Measurements from ENCODE around the gene TTLL4.

Gene TTLL4

DNA sequence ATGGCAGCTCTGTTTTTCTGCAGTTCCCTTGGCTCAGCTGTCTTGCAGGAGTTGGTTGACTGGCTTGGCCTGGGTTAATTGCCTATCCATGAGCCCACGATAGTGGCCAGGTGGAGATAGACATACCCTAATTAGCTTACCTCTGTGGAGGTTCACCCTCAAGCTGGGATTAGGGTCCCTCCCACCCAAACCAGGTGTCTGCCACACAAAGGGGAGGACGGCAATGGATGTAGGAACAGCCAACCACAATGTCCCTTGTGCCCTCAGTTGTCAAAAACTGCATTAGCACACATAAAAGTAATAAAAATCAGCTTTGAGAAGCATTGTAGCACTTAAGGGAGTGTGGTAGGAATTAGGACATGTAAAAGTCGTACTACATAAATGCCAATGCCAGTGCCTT lies 75.5 kb downstream of the TTLL4 start:
- no peak for DNase-seq

DNA sequence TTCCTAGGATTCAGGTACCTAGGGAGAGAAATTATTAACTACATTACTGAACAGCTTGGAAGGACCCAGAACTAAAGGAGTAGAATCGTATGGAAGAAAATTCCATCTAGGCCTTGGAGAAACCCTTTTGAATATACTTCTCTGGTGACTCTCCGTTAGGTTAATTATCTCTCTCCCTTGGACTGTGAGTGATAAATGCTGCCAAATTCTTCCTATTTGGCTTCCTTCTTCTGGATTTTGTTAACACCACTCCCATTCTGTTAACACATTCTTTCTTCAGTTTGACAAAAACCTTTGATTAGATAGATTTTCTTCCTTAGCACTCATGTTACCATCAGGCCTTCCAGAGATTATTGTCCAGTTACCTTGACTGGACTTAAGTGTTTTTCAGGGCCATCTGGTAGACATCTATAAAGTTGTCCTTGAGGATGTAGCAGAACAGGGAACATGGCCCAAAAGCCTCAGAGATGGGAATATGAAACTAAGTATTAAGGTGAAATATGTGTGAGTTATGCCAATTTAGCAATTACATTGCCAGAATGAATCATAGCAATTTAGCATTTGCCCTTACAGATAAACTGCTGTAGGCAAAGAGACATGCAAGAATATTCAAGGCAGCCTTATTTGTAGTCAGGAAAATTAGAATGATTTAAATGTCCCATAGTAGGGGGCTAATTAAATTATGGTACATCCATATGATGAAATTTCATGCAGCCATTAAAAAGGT lies 78.1 kb downstream of the TTLL4 start:
- no peak for DNase-seq

DNA sequence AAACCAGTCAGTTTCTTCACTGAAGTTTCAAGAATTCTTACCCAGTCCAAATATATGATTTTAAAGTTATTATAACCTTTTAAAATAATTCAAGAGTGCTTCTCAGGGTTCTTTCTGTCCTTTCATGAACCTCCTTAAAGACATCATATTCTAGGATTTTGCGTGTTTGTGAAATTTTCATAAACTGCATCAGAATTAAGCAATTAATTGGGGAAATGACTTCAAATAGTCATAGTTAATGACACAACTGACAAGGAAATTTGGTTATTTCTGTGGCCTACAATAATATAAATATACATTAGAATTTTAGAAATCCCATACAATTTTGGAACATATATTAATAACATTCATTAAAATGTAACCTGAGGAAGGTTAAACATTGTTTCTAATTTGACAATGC lies 81.8 kb downstream of the TTLL4 start:
- DNase-seq = no peak

DNA sequence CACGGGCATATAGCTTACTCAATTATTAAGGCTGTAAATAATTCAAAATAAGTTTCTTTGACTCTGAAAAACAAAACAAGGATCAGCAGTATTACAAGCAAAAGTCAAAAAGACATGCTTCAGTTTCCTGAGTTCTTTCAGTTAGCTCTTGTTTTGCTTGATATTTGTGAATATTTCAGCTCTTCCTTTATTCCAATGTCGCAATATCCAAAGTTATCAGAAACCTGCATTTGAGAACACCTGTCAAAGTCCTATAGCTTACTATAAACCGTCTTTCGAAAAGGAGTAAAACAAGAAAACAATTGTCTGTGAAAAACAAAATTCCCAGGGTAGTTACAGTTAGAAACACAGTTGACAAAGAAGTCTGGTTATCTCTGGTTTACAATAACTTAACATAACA lies 86.1 kb downstream of the TTLL4 start:
- no peak for DNase-seq

DNA sequence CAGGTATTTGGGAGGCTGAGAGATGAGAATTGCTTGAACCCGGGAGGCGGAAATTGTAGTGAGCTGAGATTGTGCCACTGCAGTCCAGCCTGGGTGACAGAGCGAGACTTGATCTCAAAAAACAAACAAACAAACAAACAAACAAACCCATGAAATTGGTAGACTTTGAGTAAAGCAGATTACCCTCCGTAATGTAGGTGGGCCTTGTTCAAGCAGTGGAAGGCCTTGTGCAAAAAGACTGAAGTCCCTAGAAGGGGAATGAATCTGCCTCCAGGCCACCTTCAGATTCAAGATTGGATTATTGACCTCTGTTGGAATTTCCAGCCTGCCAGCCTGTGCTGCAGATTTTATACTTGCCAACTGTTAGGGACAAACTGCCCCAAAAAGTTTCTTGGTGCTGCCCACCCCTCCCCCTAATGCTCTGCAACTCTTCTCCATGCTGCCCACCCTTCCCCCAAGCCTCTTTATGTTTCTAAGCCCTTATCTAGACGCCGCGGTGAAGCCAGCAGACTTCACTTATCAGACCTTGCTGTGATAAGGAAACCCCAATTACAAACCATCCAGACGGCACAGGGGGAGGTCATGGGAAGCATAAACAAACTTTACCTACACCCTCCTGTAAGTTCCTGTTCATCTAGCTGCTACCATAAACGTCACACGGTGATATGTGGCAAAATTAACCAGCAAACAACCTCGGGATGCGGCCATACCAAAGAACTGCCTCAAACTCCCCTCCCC lies 88.3 kb downstream of the TTLL4 start:
- peak; percentile 64 for DNase-seq

DNA sequence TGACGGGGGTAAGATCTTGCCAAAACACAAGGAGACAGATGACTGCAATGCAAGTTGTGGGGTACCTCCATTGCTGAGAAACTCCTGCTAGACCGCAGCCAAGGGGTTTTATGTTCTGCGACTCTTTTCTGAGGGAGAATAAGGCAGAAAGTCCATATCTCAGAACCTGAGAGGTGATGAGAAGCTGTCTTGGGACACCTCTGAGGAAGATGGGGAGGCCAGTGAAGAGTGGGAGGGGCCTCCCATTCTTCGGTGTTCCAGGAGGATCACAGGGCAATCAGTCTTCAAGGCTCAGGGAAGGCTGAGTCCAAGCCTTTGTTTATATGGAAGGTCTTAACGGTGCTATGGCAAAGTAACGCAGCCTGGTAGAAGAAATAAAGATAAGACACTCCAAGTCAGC lies 89.4 kb downstream of the TTLL4 start:
- no peak for DNase-seq

DNA sequence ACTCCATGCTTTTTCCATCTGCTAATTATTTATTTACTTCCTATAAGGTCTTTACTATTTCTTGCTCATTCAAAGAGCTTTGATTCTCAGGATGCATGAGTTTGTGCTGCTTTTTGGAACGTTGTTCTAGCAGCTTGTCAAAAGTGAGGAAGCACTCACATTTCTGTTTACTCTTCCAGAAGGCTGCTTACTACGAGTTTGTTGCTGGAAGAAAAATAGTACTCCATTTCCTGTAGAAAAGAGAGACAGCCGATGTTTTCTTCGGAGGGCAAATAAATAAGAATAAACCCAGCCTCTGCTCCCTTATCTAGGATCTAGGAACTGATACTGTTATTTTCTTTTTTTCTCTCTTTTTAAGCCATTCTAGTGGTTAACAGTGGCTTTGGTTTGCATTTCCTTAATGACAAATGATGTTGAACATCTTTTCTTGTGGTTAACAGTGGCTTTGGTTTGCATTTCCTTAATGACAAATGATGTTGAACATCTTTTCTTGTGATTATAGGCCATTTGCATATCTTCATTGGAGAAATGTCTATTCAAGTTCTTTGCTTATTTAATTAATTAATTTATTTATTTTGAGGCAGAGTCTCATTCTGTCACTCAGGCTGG lies 91.9 kb downstream of the TTLL4 start:
- DNase-seq = no peak

DNA sequence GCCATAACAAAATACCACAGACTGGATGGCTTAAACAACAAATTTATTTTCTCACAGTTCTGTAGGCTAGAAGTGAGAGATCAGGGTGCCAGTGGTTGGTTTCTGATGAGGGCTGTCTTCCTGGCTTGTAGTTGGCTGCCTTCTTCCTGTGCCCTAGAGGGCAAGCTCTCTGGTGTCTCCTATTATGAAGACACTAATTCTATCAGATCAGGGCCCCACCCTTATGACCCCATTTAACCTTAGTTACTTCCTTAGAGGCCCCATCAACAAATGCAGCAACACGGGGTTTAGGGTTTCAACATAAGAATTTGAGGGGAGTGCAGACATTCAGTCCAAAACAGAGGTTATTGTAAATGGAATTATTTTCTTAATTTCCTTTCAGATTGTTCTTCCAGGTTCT lies 94.2 kb downstream of the TTLL4 start:
- no peak for DNase-seq
